PC-9 (cell line): ENCODE data around the gene MRPS27. TPM values are rescaled to one million over a fixed set of nuclear protein-coding genes. Genes with fewer than 3 reads are reported as not detected.

Experiments
- BruUV-seq: library from RNA; stranded (reverse); fragments of 400-500 nt; replicated peaks from 2 replicates; lab custom pipeline; 2021; lab: Mats Ljungman, UMichigan
- CTCF ChIA-PET: fragments of 300-600 bp; sonication (Branson Sonifier 250); formaldehyde crosslinking; loops from one replicate; lab custom pipeline; 2022; ENCODE audit warnings: antibody characterized with exemption; lab: Charles Lee
- POLR2A ChIA-PET: fragments of 300-600 bp; sonication (Branson Sonifier 250); formaldehyde crosslinking; loops from one replicate; lab custom pipeline; 2022; ENCODE audit warnings: antibody characterized with exemption; ENCODE audit not compliant: unreplicated experiment; lab: Charles Lee
- DNase-seq, 2 experiments: peaks; one replicate each; pipeline versions ENCODE4 v3.0.0 to v3.0.0-alpha.2; 2015 to 2022; ENCODE audit warnings: mixed read lengths in 1 of 2
- H2AFZ ChIP-seq: fragments of 200-600 bp; sonication (generic); 2 replicates; pipeline ENCODE4 v1.8.1; 2017; ENCODE audit warnings: antibody characterized with exemption
- H3F3A ChIP-seq: fragments of 200-600 bp; sonication (generic); 2 replicates; pipeline ENCODE4 v1.8.1; 2017; ENCODE audit warnings: antibody characterized with exemption, mild to moderate bottlenecking, low read depth; ENCODE audit not compliant: insufficient read depth
- H3K27ac ChIP-seq: fragments of 200-600 bp; sonication (generic); 2 replicates; pipeline ENCODE4 v1.6.1; 2016; ENCODE audit warnings: mixed run types
- H3K27me3 ChIP-seq: fragments of 200-600 bp; sonication (generic); 2 replicates; pipeline ENCODE4 v1.6.1; 2016; ENCODE audit warnings: low read depth, mixed run types; ENCODE audit not compliant: insufficient read depth
- H3K36me3 ChIP-seq: fragments of 200-600 bp; sonication (generic); 2 replicates; pipeline ENCODE4 v1.6.1; 2016; ENCODE audit warnings: low read depth, mixed run types
- H3K4me1 ChIP-seq: fragments of 200-600 bp; sonication (generic); replicated peaks from 2 replicates; pipeline ENCODE4 v1.6.1; 2016; ENCODE audit warnings: mixed run types; ENCODE audit not compliant: insufficient read depth
- H3K4me2 ChIP-seq: fragments of 200-600 bp; sonication (generic); 2 replicates; pipeline ENCODE4 v1.6.1; 2017; ENCODE audit warnings: mixed run types
- H3K4me3 ChIP-seq: fragments of 200-600 bp; sonication (generic); 2 replicates; pipeline ENCODE4 v1.6.1; 2016; ENCODE audit warnings: mixed run types
- H3K79me2 ChIP-seq: fragments of 200-600 bp; sonication (generic); 2 replicates; pipeline ENCODE4 v1.6.1; 2017; ENCODE audit warnings: low read depth, mixed run types
- H3K9me2 ChIP-seq: fragments of 200-600 bp; sonication (generic); 2 replicates; pipeline ENCODE4 v1.8.1; 2017; ENCODE audit warnings: mild to moderate bottlenecking; ENCODE audit not compliant: insufficient read depth
- H3K9me3 ChIP-seq: fragments of 200-600 bp; sonication (generic); 2 replicates; pipeline ENCODE4 v1.8.1; 2016; ENCODE audit warnings: low read depth; ENCODE audit not compliant: insufficient read depth
- H4K20me1 ChIP-seq: fragments of 200-600 bp; sonication (generic); 2 replicates; pipeline ENCODE4 v1.8.1; 2017; ENCODE audit not compliant: insufficient read depth
- CTCF ChIP-seq: fragments of 200-600 bp; sonication (generic); conservative IDR thresholded peaks from 2 replicates; pipeline ENCODE4 v1.6.1; 2017; ENCODE audit warnings: mixed run types, antibody characterized with exemption, mild to moderate bottlenecking, moderate library complexity
- EZH2 ChIP-seq: fragments of 200-600 bp; sonication (generic); IDR thresholded peaks from 2 replicates; pipeline ENCODE4 v1.8.0; 2017; ENCODE audit warnings: antibody characterized with exemption, low read depth
- intact Hi-C: fragments of 100-400 bp; cut with micrococcal nuclease; formaldehyde crosslinking; loops from one replicate; pipeline ENCODE4 v1.10.0; 2022; ENCODE audit not compliant: unreplicated experiment
- total RNA-seq: library from RNA; stranded (reverse); gene quantifications from 2 replicates; pipeline ENCODE4 v1.2.3, GENCODE V29; 2021

MRPS27 gene
- total RNA-seq, 1 experiment from 2014 or later = 71.0 TPM

- Histone ChIP-seq H3K9me2 (no peaks in the 10 kb centered on the region), H3F3A (peaks cover 27% of the 10 kb centered on the region), H3K4me1 (peaks cover 37% of the 10 kb centered on the region), H3K4me3 (no peak overlapping the region), H3K79me2 (peaks cover 8% of the 10 kb centered on the region), H3K27ac (no peak overlapping the region; the same call in 1 of the 2 replicates), H2AFZ (no peak overlapping the region), H4K20me1 (no peaks in the 10 kb centered on the region), H3K36me3 (peaks cover 28% of the 10 kb centered on the region; the same call in 1 of the 2 replicates), H3K4me2 (no peak overlapping the region), H3K27me3 (no peaks in the 10 kb centered on the region), H3K9me3 (no peaks in the 10 kb centered on the region)
- ChIA-PET CTCF (no interaction called here), POLR2A (interaction anchor here (0.7 kb wide), 1 partner anchor 263 kb away, joined by 4 read pairs; no protein-coding TSS in a partner anchor)
- DNase-seq = no peak
- no peak for TF ChIP-seq CTCF
- no peak for TF ChIP-seq EZH2
- no TSS peak for BruUV-seq
- intact Hi-C loops = no loop called here
Observed at GRCh38 chr5:72237879-72238278, 82.2 kb downstream of the MRPS27 start.

DNA sequence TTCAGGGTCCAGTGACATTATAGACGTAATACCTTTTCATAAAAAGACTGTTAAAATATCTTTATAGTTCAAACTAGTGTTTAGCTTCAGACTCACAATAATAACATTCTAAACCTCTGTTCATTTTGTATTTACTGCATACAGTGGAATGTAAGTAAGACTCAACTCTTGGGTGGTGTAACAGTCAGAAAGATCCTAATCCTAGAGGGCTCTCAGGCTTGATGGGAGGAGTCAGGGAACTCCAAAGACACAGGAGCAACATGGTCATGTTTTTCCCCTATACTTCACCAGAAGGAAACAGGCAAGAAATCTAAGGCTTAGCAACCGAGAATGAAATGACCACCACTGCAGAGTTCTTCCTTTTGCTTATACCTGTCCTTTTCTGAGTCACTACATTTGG is 82.6 kb downstream of the MRPS27 start:
- intact Hi-C loops = no loop called here
- peaks cover 8% of the 10 kb centered on the region; the same call in 1 of the 2 replicates for H3K79me2 ChIP-seq
- no peak for DNase-seq
- H3K27me3 ChIP-seq = no peaks in the 10 kb centered on the region
- BruUV-seq = no TSS peak
- no peaks in the 10 kb centered on the region for H3K9me3 ChIP-seq
- peaks cover 30% of the 10 kb centered on the region; the same call in 1 of the 2 replicates for H3K36me3 ChIP-seq
- TF ChIP-seq EZH2 (no peak), CTCF (no peak)
- no peak overlapping the region for H3K4me2 ChIP-seq
- H3K9me2 ChIP-seq = no peaks in the 10 kb centered on the region
- CTCF ChIA-PET = no interaction called here
- H3K4me1 ChIP-seq = peaks cover 42% of the 10 kb centered on the region
- peaks cover 27% of the 10 kb centered on the region for H3F3A ChIP-seq
- H2AFZ ChIP-seq = no peak overlapping the region
- POLR2A ChIA-PET = interaction anchor here (0.7 kb wide), 1 partner anchor 263 kb away, joined by 4 read pairs; no protein-coding TSS in a partner anchor
- no peak overlapping the region; the same call in 1 of the 2 replicates for H3K27ac ChIP-seq
- no peaks in the 10 kb centered on the region for H4K20me1 ChIP-seq
- H3K4me3 ChIP-seq = no peak overlapping the region

DNA sequence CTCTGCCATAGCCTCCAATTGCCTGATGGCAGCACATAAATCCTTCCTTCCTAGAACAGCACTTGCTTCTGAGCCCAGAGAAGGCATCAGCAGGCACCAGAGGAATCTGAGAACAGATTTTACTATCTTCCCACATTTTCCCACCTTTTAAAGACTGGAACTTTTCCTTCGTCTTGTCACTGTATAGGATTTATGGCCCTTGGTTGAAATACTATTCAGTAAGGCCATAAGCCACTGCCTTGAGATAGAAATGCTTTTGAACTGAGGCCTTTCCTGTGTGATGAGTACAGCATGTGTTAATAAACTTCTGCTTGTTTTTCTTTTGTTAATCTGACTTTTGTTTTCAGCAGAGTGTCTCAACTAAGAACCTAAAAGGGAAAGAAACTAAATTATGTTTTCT is 84.3 kb downstream of the MRPS27 start:
- no peak overlapping the region for H2AFZ ChIP-seq
- H3K9me2 ChIP-seq = no peaks in the 10 kb centered on the region
- no peaks in the 10 kb centered on the region for H3K9me3 ChIP-seq
- intact Hi-C loops = loop anchor here (2.0 kb wide), 2 partner anchors 13 to 33 kb away; no protein-coding TSS in a partner anchor
- H3K4me2 ChIP-seq = peak overlapping the region; percentile 66
- peaks cover 52% of the 10 kb centered on the region for H3K4me1 ChIP-seq
- H3K27ac ChIP-seq = peak overlapping the region; percentile 99
- BruUV-seq = no TSS peak
- H3F3A ChIP-seq = peaks cover 27% of the 10 kb centered on the region
- ChIA-PET CTCF (no interaction called here), POLR2A (no interaction called here)
- peaks cover 8% of the 10 kb centered on the region; the same call in 1 of the 2 replicates for H3K79me2 ChIP-seq
- TF ChIP-seq EZH2 = no peak
- TF ChIP-seq CTCF = no peak
- no peak for DNase-seq
- H3K4me3 ChIP-seq = 0 out of 2 replicates have a peak overlapping the region, but pooled peaks have one; percentile 12
- H4K20me1 ChIP-seq = no peaks in the 10 kb centered on the region
- H3K27me3 ChIP-seq = no peaks in the 10 kb centered on the region
- peaks cover 41% of the 10 kb centered on the region for H3K36me3 ChIP-seq
